GM23338 (cell line): Measurements from ENCODE around the gene RPS2. TPM values are rescaled to one million over a fixed set of nuclear protein-coding genes. Genes with fewer than 3 reads are reported as not detected.

Experiments used
- ATAC-seq: fragments of 200-7000 bp; cut with Tn5 transposase; 3 replicates; pipeline ENCODE4 v1.9.1; 2020
- DNase-seq: peaks from one replicate; pipeline ENCODE4 v3.0.0-alpha.2; 2015; ENCODE audit warnings: low spot score
- H2AFZ ChIP-seq: fragments of 200-600 bp; sonication (generic); 2 replicates; pipeline ENCODE4 v1.8.0; 2016; ENCODE audit warnings: antibody characterized with exemption, mild to moderate bottlenecking, moderate library complexity
- H3F3A ChIP-seq: fragments of 200-600 bp; sonication (generic); replicated peaks from 2 replicates; pipeline ENCODE4 v1.8.0; 2017; ENCODE audit warnings: antibody characterized with exemption, mixed run types, low read depth
- H3K27ac ChIP-seq: fragments of 200-600 bp; sonication (generic); 2 replicates; pipeline ENCODE4 v1.6.1; 2016; ENCODE audit warnings: low read depth
- H3K27me3 ChIP-seq: fragments of 200-600 bp; sonication (generic); 2 replicates; pipeline ENCODE4 v1.8.0; 2016; ENCODE audit warnings: mild to moderate bottlenecking, mixed run types, moderate library complexity; ENCODE audit not compliant: insufficient read depth
- H3K36me3 ChIP-seq: fragments of 200-600 bp; sonication (generic); 2 replicates; pipeline ENCODE4 v1.8.0; 2016; ENCODE audit warnings: mild to moderate bottlenecking; ENCODE audit not compliant: insufficient read depth
- H3K4me1 ChIP-seq: fragments of 200-600 bp; sonication (generic); 2 replicates; pipeline ENCODE4 v1.8.0; 2016; ENCODE audit warnings: mild to moderate bottlenecking, moderate library complexity; ENCODE audit not compliant: insufficient read depth
- H3K4me2 ChIP-seq: fragments of 200-600 bp; sonication (generic); 2 replicates; pipeline ENCODE4 v1.7.1; 2017; ENCODE audit warnings: mixed run types
- H3K4me3 ChIP-seq: fragments of 200-600 bp; sonication (generic); 2 replicates; pipeline ENCODE4 v1.6.1; 2016; ENCODE audit warnings: mixed run types
- H3K79me2 ChIP-seq: fragments of 200-600 bp; sonication (generic); replicated peaks from 2 replicates; pipeline ENCODE4 v1.8.0; 2017; ENCODE audit warnings: mild to moderate bottlenecking; ENCODE audit not compliant: insufficient read depth
- H3K9me2 ChIP-seq: fragments of 200-600 bp; sonication (generic); 2 replicates; pipeline ENCODE4 v1.8.0; 2017; ENCODE audit not compliant: insufficient read depth
- H4K20me1 ChIP-seq: fragments of 200-600 bp; sonication (generic); replicated peaks from 2 replicates; pipeline ENCODE4 v1.8.0; 2017; ENCODE audit warnings: mild to moderate bottlenecking; ENCODE audit not compliant: insufficient read depth
- H3K27ac Mint-ChIP-seq: 2 replicates; pipeline ENCODE4 v1.8.0; 2020; ENCODE audit warnings: inconsistent platforms, mild to moderate bottlenecking, moderate library complexity, mixed read lengths
- H3K27me3 Mint-ChIP-seq: 3 replicates; pipeline ENCODE4 v1.8.0; 2022; ENCODE audit warnings: low read depth, mild to moderate bottlenecking, moderate library complexity, mixed read lengths, inconsistent platforms; ENCODE audit not compliant: insufficient read depth, poor library complexity
- H3K36me3 Mint-ChIP-seq: 3 replicates; pipeline ENCODE4 v1.8.0; 2021; ENCODE audit warnings: low read depth, mild to moderate bottlenecking, inconsistent platforms, moderate library complexity, mixed read lengths
- H3K4me1 Mint-ChIP-seq: 3 replicates; pipeline ENCODE4 v1.8.0; 2020; ENCODE audit warnings: mild to moderate bottlenecking, inconsistent platforms, mixed read lengths
- H3K4me3 Mint-ChIP-seq: 3 replicates; pipeline ENCODE4 v1.8.0; 2021; ENCODE audit warnings: moderate library complexity, mild to moderate bottlenecking, inconsistent platforms, mixed read lengths
- H3K9me3 Mint-ChIP-seq: 3 replicates; pipeline ENCODE4 v1.8.0; 2020; ENCODE audit warnings: moderate library complexity, mild to moderate bottlenecking, inconsistent platforms, mixed read lengths
- EZH2 ChIP-seq: fragments of 200-600 bp; sonication (generic); IDR thresholded peaks from one replicate; pipeline ENCODE4 v1.8.0; 2017; ENCODE audit warnings: antibody characterized with exemption, mild to moderate bottlenecking, low read depth; ENCODE audit not compliant: unreplicated experiment
- EZH2phosphoT487 ChIP-seq: fragments of 200-600 bp; sonication (generic); IDR thresholded peaks from one replicate; pipeline ENCODE4 v1.8.1; 2018; ENCODE audit warnings: antibody characterized with exemption; ENCODE audit not compliant: unreplicated experiment
- JUNB ChIP-seq: IDR thresholded peaks from one replicate; pipeline ENCODE4 v1.6.1; 2016; ENCODE audit warnings: antibody characterized with exemption; ENCODE audit not compliant: unreplicated experiment
- polyA plus RNA-seq: library from polyadenylated mRNA; unstranded; fragments of >200 nt; fragmentation: Nextera tagmentation; extraction: Ambion mirVana; gene quantifications from 2 replicates; pipeline ENCODE4 v1.2.1, GENCODE V29; 2016
- total RNA-seq: library from RNA; depleted of rRNA; stranded (reverse); fragments of >200 nt; shearing (Covaris generic); gene quantifications from 2 replicates; pipeline ENCODE4 v1.2.3, GENCODE V29; 2014
- TF ChIP-seq, protein P1 (sequence below): IDR thresholded peaks from one replicate; pipeline ENCODE4 v1.6.1; 2018; ENCODE audit warnings: antibody characterized with exemption; ENCODE audit not compliant: unreplicated experiment

The RPS2 gene
- total and polyA plus RNA-seq, 2 experiments from 2014 or later, result 3,786 to 3,992 TPM

DNA sequence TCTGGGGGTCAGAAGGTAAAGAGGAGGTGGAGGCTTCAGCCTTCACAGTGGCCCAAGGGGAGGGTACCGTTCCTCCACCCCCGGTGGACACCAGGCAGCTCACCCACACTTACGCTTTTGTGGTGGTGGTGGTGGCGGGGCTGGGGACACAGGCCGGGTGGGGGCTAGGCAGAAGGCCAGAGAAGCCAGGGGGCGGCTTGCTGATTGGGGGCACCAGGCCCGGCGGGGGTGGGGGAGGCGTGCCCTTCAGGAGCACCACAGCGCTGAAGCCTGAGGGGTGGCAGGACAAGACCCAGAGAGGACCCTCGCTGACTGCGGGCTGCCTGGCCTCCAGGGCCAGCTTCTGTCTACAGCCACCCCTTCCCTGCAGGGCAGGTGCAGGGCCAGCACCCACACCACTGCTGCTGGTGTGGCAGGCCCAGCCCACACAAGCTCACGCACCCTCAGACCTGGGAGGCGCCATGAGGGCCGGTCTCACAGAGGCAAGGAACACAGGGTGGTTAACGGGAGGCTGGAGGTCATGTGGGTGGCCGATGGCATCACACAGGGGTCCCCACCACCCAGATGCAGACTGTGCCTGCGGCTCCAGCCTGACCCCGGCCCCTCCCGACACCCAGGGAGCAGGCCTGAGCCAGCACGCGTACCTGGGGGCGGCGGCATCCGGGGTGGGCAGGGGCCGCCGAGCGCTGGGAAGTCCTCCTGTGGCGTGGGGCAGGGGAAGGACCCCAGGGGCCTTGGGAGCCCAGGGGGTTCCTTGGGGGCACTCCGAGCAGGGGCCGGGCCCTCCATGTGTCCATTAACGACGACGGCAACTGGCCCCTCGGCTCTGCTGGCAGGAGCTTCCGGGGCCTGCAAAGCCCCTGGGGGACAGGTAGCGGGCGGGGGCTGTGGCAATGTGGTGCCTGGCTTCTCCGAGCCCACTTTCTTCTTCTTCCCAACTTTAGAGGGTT lies 34.5 kb upstream of the RPS2 start:
- Histone ChIP-seq H3K4me3 (no peak overlapping the region), H3K4me1 (peaks cover 1% of the 10 kb centered on the region; the same call in 1 of the 2 replicates), H3K27me3 (no peaks in the 10 kb centered on the region), H3F3A (peaks cover 15% of the 10 kb centered on the region; the same call in 1 of the 2 replicates), H3K4me2 (no peak overlapping the region), H3K9me2 (no peaks in the 10 kb centered on the region), H3K79me2 (peaks cover 6% of the 10 kb centered on the region; the same call in 1 of the 2 replicates), H3K36me3 (no peaks in the 10 kb centered on the region; the same call in 1 of the 2 replicates), H3K27ac (no peak overlapping the region), H4K20me1 (peaks cover 2% of the 10 kb centered on the region), H2AFZ (no peak overlapping the region)
- ATAC-seq, result no peak
- Mint-ChIP-seq H3K9me3 (no peaks in the 10 kb centered on the region), H3K4me1 (no peaks in the 10 kb centered on the region; the same call in 1 of the 3 replicates), H3K36me3 (peaks cover 31% of the 10 kb centered on the region), H3K27ac (no peak overlapping the region), H3K4me3 (no peak overlapping the region), H3K27me3 (peaks cover 3% of the 10 kb centered on the region)
- no peak for DNase-seq
- TF ChIP-seq EZH2phosphoT487, result no peak

DNA sequence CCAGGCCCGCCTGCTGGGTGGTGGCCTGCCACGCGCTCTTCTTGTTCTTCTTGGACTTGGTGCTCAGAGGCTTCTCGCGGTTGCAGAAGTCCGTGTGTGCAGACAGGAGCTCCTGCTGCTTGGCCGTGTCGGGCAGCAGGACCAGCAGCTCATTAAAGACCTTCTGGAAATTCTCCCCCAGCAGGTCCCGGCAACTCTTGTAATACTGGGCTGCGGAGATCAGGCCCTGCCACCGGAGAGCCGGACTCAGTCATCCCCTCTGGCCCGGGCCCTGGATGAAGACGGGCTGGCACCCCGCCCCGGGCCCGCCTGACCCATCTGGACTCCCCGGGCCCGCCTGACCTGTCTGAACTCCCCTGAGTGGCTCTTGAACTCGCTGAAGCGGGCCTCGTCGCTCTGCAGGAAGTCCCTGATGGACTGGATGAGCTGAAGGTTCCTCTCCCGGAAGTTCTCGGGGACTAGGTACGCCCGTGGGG lies 33.8 kb upstream of the RPS2 start:
- DNase-seq, result no peak

DNA sequence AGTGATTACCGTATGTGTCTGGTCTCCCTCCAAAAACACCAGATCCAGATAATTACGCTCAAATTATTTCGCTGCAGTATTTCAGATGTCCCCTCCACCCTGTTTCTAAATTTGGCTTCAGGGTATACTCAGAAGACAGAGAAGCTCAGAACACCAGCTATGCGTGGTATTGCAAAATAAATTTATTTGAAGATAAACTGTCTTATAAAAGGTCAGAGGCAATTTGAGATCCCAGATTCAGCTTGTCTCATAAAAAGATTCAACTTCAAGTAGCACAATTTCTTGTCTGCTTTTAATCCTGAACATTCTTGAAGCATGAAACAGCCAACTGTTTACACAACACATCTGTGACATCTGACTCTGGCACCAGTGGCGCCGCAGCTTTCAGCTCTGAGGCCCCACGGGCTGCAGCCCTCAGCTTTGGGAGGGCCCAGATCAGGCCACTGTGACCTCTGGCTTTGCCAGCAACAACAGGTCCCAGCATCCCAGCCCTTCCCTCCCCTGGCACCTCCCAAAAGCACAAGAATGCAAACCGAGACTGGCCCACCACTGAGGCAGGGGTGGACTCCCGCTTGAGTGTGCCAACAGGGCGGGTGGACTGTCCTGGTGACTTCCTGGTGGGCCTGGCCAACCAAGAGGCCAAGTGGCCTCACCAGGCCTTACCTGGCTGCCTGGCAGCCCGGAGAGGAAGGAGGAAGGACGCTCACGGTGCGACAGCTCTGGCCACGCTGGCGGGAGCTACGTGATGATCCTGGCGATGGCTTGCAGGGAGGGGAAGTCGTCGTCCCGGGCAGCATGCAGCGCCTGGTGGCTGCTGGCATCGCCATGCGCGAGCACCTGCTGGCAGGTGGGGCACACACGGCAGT lies 33.1 kb upstream of the RPS2 start:
- Histone ChIP-seq H3K4me3 (no peak overlapping the region), H3K36me3 (no peaks in the 10 kb centered on the region; the same call in 1 of the 2 replicates)
- TF ChIP-seq, protein P1, sequence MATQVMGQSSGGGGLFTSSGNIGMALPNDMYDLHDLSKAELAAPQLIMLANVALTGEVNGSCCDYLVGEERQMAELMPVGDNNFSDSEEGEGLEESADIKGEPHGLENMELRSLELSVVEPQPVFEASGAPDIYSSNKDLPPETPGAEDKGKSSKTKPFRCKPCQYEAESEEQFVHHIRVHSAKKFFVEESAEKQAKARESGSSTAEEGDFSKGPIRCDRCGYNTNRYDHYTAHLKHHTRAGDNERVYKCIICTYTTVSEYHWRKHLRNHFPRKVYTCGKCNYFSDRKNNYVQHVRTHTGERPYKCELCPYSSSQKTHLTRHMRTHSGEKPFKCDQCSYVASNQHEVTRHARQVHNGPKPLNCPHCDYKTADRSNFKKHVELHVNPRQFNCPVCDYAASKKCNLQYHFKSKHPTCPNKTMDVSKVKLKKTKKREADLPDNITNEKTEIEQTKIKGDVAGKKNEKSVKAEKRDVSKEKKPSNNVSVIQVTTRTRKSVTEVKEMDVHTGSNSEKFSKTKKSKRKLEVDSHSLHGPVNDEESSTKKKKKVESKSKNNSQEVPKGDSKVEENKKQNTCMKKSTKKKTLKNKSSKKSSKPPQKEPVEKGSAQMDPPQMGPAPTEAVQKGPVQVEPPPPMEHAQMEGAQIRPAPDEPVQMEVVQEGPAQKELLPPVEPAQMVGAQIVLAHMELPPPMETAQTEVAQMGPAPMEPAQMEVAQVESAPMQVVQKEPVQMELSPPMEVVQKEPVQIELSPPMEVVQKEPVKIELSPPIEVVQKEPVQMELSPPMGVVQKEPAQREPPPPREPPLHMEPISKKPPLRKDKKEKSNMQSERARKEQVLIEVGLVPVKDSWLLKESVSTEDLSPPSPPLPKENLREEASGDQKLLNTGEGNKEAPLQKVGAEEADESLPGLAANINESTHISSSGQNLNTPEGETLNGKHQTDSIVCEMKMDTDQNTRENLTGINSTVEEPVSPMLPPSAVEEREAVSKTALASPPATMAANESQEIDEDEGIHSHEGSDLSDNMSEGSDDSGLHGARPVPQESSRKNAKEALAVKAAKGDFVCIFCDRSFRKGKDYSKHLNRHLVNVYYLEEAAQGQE, result no peak
- TF ChIP-seq JUNB, result no peak

More for the DNA sequence above, 33.8 kb upstream of the RPS2 start:
- Histone ChIP-seq H2AFZ (no peak overlapping the region), H3K36me3 (no peaks in the 10 kb centered on the region; the same call in 1 of the 2 replicates), H3K27me3 (no peaks in the 10 kb centered on the region), H3K27ac (no peak overlapping the region), H3K9me2 (no peaks in the 10 kb centered on the region), H3K4me3 (no peak overlapping the region), H3K79me2 (peaks cover 6% of the 10 kb centered on the region), H3K4me2 (no peak overlapping the region), H4K20me1 (peaks cover 2% of the 10 kb centered on the region), H3F3A (0 out of 2 replicates have a peak, but pooled peaks cover 12% of the 10 kb centered on the region), H3K4me1 (no peaks in the 10 kb centered on the region)
- peaks cover 3% of the 10 kb centered on the region for H3K27me3 Mint-ChIP-seq
- H3K4me3 Mint-ChIP-seq, result no peak overlapping the region; the same call in 2 of the 3 replicates
- H3K36me3 Mint-ChIP-seq, result peaks cover 31% of the 10 kb centered on the region
- no peaks in the 10 kb centered on the region for H3K9me3 Mint-ChIP-seq
- H3K27ac Mint-ChIP-seq, result no peak overlapping the region
- peaks cover under 1% of the 10 kb centered on the region; the same call in 2 of the 3 replicates for H3K4me1 Mint-ChIP-seq
- no peak for ATAC-seq
- TF ChIP-seq JUNB (no peak), EZH2 (no peak), EZH2phosphoT487 (no peak)

More for the DNA sequence above, 33.1 kb upstream of the RPS2 start:
- H3K9me3 Mint-ChIP-seq, result no peaks in the 10 kb centered on the region
- no peak overlapping the region for H2AFZ ChIP-seq
- H3K27ac Mint-ChIP-seq, result no peak overlapping the region
- H3K9me2 ChIP-seq, result no peaks in the 10 kb centered on the region
- peaks cover 2% of the 10 kb centered on the region; the same call in 2 of the 3 replicates for H3K4me1 Mint-ChIP-seq
- peaks cover 2% of the 10 kb centered on the region; the same call in 1 of the 2 replicates for H4K20me1 ChIP-seq
- H3K27me3 ChIP-seq, result no peaks in the 10 kb centered on the region
- H3K79me2 ChIP-seq, result peaks cover 4% of the 10 kb centered on the region; the same call in 1 of the 2 replicates
- no peak for ATAC-seq
- H3K4me3 Mint-ChIP-seq, result no peak overlapping the region; the same call in 2 of the 3 replicates
- H3F3A ChIP-seq, result 0 out of 2 replicates have a peak, but pooled peaks cover 10% of the 10 kb centered on the region
- peaks cover 31% of the 10 kb centered on the region for H3K36me3 Mint-ChIP-seq
- no peak for DNase-seq
- H3K4me1 ChIP-seq, result no peaks in the 10 kb centered on the region
- H3K27me3 Mint-ChIP-seq, result peaks cover 3% of the 10 kb centered on the region
- H3K27ac ChIP-seq, result no peak overlapping the region
- no peak overlapping the region for H3K4me2 ChIP-seq
